Progenitor cell of endocrine pancreas (in vitro differentiated cells): ENCODE results near the gene A4GALT. TPM values are rescaled to one million over a fixed set of nuclear protein-coding genes. Genes with fewer than 3 reads are reported as not detected.

Experiments used
- DNase-seq: peaks from one replicate; pipeline ENCODE4 v3.0.0; 2021; ENCODE audit warnings: low spot score; ENCODE audit not compliant: unreplicated experiment
- H3K27ac Mint-ChIP-seq: 2 replicates; pipeline ENCODE4 v1.8.0; 2021; ENCODE audit warnings: mild to moderate bottlenecking, moderate library complexity, mixed read lengths
- H3K27me3 Mint-ChIP-seq: 2 replicates; pipeline ENCODE4 v1.8.0; 2021; ENCODE audit warnings: mixed read lengths
- H3K36me3 Mint-ChIP-seq: 2 replicates; pipeline ENCODE4 v1.8.0; 2022; ENCODE audit warnings: mixed read lengths; ENCODE audit not compliant: insufficient read depth
- H3K4me1 Mint-ChIP-seq: 2 replicates; pipeline ENCODE4 v1.8.0; 2021; ENCODE audit warnings: low read depth, mixed read lengths
- H3K4me3 Mint-ChIP-seq: 2 replicates; pipeline ENCODE4 v1.8.0; 2021; ENCODE audit warnings: low read depth, mild to moderate bottlenecking, moderate library complexity, mixed read lengths
- H3K9me3 Mint-ChIP-seq: 2 replicates; pipeline ENCODE4 v1.8.0; 2021; ENCODE audit warnings: low read depth, mixed read lengths
- CTCF ChIP-seq: fragments of 200-600 bp; sonication (generic); IDR thresholded peaks from one replicate; pipeline ENCODE4 v1.5.0; 2021; ENCODE audit warnings: antibody characterized with exemption, mild to moderate bottlenecking; ENCODE audit not compliant: unreplicated experiment
- total RNA-seq: library from RNA; stranded (reverse); gene quantifications from 2 replicates; pipeline ENCODE4 v1.2.1, GENCODE V29; 2021

Gene A4GALT
- total RNA-seq, 1 donor from 2014 or later, result 1.1 TPM

- DNase-seq, result no peak
- no peaks in the 10 kb centered on the region for H3K27me3 Mint-ChIP-seq
- no peak for TF ChIP-seq CTCF
- no peak overlapping the region for H3K4me3 Mint-ChIP-seq
- H3K36me3 Mint-ChIP-seq, result no peaks in the 10 kb centered on the region
- peaks cover 2% of the 10 kb centered on the region for H3K9me3 Mint-ChIP-seq
- no peak overlapping the region for H3K27ac Mint-ChIP-seq
- no peaks in the 10 kb centered on the region for H3K4me1 Mint-ChIP-seq
Observed at GRCh38 chr22:42704896-42705295, 15.8 kb downstream of the A4GALT start.

GRCh38 chr22:42702675-42703074 is 18.0 kb downstream of the A4GALT start:
- H3K4me3 Mint-ChIP-seq, result no peak overlapping the region
- H3K4me1 Mint-ChIP-seq, result no peaks in the 10 kb centered on the region
- TF ChIP-seq CTCF, result no peak
- H3K27me3 Mint-ChIP-seq, result peaks cover 3% of the 10 kb centered on the region
- H3K36me3 Mint-ChIP-seq, result no peaks in the 10 kb centered on the region
- no peak overlapping the region for H3K27ac Mint-ChIP-seq
- DNase-seq, result no peak
- no peaks in the 10 kb centered on the region for H3K9me3 Mint-ChIP-seq

GRCh38 chr22:42701694-42702093 is 19.0 kb downstream of the A4GALT start:
- no peak for TF ChIP-seq CTCF
- Mint-ChIP-seq H3K27me3 (peaks cover 5% of the 10 kb centered on the region), H3K9me3 (no peaks in the 10 kb centered on the region), H3K4me1 (no peaks in the 10 kb centered on the region), H3K27ac (no peak overlapping the region), H3K36me3 (no peaks in the 10 kb centered on the region), H3K4me3 (no peak overlapping the region)
- DNase-seq, result no peak

- H3K27ac Mint-ChIP-seq, result no peak overlapping the region
- no peak overlapping the region for H3K4me3 Mint-ChIP-seq
- H3K36me3 Mint-ChIP-seq, result no peaks in the 10 kb centered on the region
- no peaks in the 10 kb centered on the region for H3K9me3 Mint-ChIP-seq
- H3K4me1 Mint-ChIP-seq, result no peaks in the 10 kb centered on the region
- peaks cover 5% of the 10 kb centered on the region for H3K27me3 Mint-ChIP-seq
- TF ChIP-seq CTCF, result no peak
- DNase-seq, result no peak
Observed at GRCh38 chr22:42700901-42701300, 19.8 kb downstream of the A4GALT start.

- no peak overlapping the region for H3K27ac Mint-ChIP-seq
- no peaks in the 10 kb centered on the region for H3K9me3 Mint-ChIP-seq
- TF ChIP-seq CTCF, result no peak
- no peak for DNase-seq
- H3K4me3 Mint-ChIP-seq, result no peak overlapping the region
- H3K4me1 Mint-ChIP-seq, result no peaks in the 10 kb centered on the region
- no peaks in the 10 kb centered on the region for H3K36me3 Mint-ChIP-seq
- peaks cover 5% of the 10 kb centered on the region for H3K27me3 Mint-ChIP-seq
Observed at GRCh38 chr22:42700355-42700754, 20.3 kb downstream of the A4GALT start.
